ENCODE data around the gene CYFIP2.

DNA sequence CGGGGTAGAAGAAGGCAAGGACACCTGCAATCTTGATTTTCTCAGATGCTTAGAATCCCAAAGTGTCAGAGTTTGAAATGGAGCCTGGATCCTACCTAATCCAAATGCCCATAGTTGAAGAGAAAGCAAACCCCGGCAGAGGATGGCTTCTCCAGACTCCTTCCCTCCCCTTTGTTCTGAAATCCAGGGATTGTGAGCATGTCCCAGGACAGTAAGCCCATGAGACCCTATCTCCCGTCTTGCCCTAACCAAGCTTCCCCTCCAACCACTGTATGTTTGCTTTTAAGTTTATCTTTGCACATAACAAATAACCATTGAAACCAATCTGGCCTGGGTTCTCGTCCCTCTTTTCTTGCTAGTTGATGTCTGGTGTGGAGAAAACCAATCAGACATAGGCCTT lies 115.8 kb downstream of the CYFIP2 start:
- TF ChIP-seq, protein P1, sequence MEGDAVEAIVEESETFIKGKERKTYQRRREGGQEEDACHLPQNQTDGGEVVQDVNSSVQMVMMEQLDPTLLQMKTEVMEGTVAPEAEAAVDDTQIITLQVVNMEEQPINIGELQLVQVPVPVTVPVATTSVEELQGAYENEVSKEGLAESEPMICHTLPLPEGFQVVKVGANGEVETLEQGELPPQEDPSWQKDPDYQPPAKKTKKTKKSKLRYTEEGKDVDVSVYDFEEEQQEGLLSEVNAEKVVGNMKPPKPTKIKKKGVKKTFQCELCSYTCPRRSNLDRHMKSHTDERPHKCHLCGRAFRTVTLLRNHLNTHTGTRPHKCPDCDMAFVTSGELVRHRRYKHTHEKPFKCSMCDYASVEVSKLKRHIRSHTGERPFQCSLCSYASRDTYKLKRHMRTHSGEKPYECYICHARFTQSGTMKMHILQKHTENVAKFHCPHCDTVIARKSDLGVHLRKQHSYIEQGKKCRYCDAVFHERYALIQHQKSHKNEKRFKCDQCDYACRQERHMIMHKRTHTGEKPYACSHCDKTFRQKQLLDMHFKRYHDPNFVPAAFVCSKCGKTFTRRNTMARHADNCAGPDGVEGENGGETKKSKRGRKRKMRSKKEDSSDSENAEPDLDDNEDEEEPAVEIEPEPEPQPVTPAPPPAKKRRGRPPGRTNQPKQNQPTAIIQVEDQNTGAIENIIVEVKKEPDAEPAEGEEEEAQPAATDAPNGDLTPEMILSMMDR (IDR thresholded peaks at IDR 0.05; ENCODE audit: control extremely low read depth in 1 of 3, insufficient read depth in 1 of 3, low read depth in 1 of 3, low read length in 3 of 3) = no peak
- TF ChIP-seq EP300 (IDR thresholded peaks at IDR 0.05; ENCODE audit: borderline replicate concordance in 1 of 2, low read depth in 2 of 2, low read length in 2 of 2) (no peak), EZH2 (IDR thresholded peaks at IDR 0.05; ENCODE audit: low read depth, low read length, severe bottlenecking) (no peak)

Measured in H1 (cell line).